Activated CD4-positive, alpha-beta memory T cell treated with anti-CD3 and anti-CD28 coated beads, Interleukin-2, amount 10 ng/mL, durations not matched to agents 7 days and 5 days (primary cell): ENCODE results near the gene CEACAM18. TPM values are rescaled to one million over a fixed set of nuclear protein-coding genes. Genes with fewer than 3 reads are reported as not detected.
"Not testable (repeated sequence)": the region's sequence is repeated elsewhere in the genome, so short reads cannot be mapped to it uniquely, and the experiment has no call there.

Experiments
- CTCF ChIA-PET: fragments of 350-600 bp; sonication (Branson Sonifier 250); formaldehyde crosslinking; loops from one replicate; lab custom pipeline; 2021; ENCODE audit warnings: antibody characterized with exemption, inconsistent platforms; lab: Charles Lee
- POLR2A ChIA-PET: fragments of 350-600 bp; sonication (Branson Sonifier 250); formaldehyde crosslinking; loops from one replicate; lab custom pipeline; 2021; ENCODE audit warnings: antibody characterized with exemption; lab: Charles Lee
- DNase-seq: peaks from one replicate; pipeline ENCODE4 v3.0.0-alpha.2; 2020
- H3K27ac Mint-ChIP-seq: one replicate; pipeline ENCODE4 v1.8.0; 2021; ENCODE audit warnings: mild to moderate bottlenecking, mixed read lengths
- H3K27me3 Mint-ChIP-seq: one replicate; pipeline ENCODE4 v1.8.0; 2021; ENCODE audit warnings: mixed read lengths
- H3K36me3 Mint-ChIP-seq: one replicate; pipeline ENCODE4 v1.8.0; 2021; ENCODE audit warnings: low read depth, mixed read lengths
- H3K4me1 Mint-ChIP-seq: one replicate; pipeline ENCODE4 v1.8.0; 2021; ENCODE audit warnings: mixed read lengths
- H3K4me3 Mint-ChIP-seq: one replicate; pipeline ENCODE4 v1.8.0; 2021; ENCODE audit warnings: mild to moderate bottlenecking, mixed read lengths
- H3K9me3 Mint-ChIP-seq: one replicate; pipeline ENCODE4 v1.8.0; 2021; ENCODE audit warnings: mixed read lengths
- total RNA-seq, 2 experiments: library from RNA; stranded (reverse); gene quantifications; one replicate each; pipeline ENCODE4 v1.2.3, GENCODE V29; 2021

CEACAM18 gene
- total RNA-seq, 2 experiments from 2014 or later = not detected

DNA sequence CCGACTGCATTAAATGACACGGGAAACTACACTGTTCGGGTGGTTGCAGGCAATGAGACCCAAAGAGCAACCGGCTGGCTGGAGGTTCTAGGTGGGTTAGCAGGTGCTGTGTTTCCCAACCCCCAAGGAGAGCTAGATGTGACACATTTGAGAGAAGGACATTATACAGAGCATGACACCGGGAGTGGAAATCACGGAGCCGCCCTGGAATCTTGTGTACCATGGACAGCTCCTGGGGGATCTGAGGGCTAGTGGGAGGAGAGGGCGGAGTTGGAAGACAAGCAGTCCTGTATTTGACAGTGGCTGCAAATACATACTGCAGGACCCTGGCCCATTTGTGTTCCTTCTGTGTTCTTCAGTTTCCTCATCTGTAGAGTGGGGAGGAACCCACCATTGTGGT, 2.3 kb downstream of the CEACAM18 start:
- H3K4me1 Mint-ChIP-seq = no peaks in the 10 kb centered on the region
- POLR2A ChIA-PET = no interaction called here
- CTCF ChIA-PET = no interaction called here
- H3K36me3 Mint-ChIP-seq = no peaks in the 10 kb centered on the region
- no peaks in the 10 kb centered on the region for H3K9me3 Mint-ChIP-seq
- no peak overlapping the region for H3K27ac Mint-ChIP-seq
- H3K27me3 Mint-ChIP-seq = peaks cover 15% of the 10 kb centered on the region
- no peak overlapping the region for H3K4me3 Mint-ChIP-seq
- DNase-seq = no peak

DNA sequence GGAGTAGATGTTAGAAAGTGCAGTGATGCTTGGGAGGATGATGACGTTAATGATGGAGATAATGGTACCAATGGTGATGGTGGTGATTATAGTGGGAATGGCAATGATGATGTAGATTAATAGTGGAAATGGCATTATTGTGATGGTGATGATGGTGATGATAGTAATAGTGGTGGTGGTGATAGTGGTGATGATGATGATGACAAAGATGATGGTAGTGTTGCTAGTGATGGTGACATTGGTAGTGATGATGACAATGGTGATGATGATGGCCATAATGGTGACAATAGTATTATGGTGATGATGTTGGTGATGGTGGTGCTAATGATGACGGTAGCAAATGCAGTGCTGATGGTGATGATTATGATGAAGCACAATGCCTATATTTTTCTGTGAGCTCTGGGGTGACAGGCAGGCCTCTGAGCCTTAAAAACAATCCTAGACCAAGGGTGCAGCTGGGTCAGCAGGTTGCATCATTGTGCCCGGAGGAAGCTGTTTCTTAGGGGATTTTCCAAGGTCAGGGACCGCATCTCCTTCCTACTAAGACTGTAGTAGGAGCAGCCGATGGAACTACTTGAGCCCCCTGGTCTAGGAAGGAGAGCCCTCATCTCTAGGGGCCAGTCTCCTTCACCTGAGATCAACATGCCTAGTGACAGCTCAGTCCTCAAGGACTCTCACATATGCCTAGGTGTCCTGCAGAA, 7.8 kb downstream of the CEACAM18 start:
- no peak for DNase-seq
- no peaks in the 10 kb centered on the region for H3K36me3 Mint-ChIP-seq
- peaks cover 6% of the 10 kb centered on the region for H3K9me3 Mint-ChIP-seq
- peaks cover 9% of the 10 kb centered on the region for H3K27me3 Mint-ChIP-seq
- no peak overlapping the region for H3K4me3 Mint-ChIP-seq
- H3K27ac Mint-ChIP-seq = no peak overlapping the region
- POLR2A ChIA-PET = no interaction called here
- H3K4me1 Mint-ChIP-seq = no peaks in the 10 kb centered on the region
- CTCF ChIA-PET = no interaction called here

DNA sequence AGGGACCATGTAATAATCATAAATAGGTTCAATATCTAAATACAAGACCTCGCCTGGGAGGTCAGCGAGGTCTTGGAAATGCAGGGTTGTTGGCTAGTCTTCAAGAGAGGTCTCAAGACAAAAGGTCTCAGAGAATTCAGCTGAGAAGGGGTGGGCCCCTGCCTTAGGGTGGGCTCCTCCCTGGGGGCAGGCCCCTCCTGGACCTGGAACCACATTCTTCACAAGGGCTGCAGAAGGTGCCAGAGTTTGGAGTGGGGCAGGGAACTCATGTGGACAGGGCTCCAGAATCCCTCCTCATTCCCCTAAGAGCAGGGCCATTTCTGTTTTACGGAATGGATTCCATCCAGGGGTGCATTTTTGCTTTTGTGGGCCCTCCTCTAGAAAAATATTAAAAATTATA, 10.2 kb downstream of the CEACAM18 start:
- ChIA-PET POLR2A (no interaction called here), CTCF (no interaction called here)
- Mint-ChIP-seq H3K36me3 (no peaks in the 10 kb centered on the region), H3K9me3 (peaks cover 12% of the 10 kb centered on the region), H3K4me1 (no peaks in the 10 kb centered on the region), H3K4me3 (no peak overlapping the region), H3K27me3 (peaks cover 16% of the 10 kb centered on the region), H3K27ac (no peak overlapping the region)
- DNase-seq = no peak

DNA sequence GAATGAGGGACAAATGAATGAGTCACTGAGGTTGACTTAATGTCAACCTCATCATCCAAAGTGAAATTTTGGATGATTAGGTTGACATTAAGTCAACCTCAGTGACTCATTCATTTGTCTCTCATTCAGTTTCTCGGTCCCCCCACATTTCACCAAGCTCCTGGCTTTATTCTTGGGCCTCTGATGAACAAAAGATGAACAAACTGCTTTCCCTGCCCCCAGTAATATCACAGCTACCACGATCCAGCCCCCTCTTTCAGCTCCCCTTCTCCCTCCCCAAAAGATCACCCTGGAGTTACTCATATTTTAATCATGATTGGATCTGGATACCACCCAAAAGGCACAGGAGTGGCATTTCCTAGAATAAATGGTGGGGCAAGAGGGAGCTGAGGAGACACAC, 10.8 kb downstream of the CEACAM18 start:
- Mint-ChIP-seq H3K36me3 (no peaks in the 10 kb centered on the region), H3K27me3 (peaks cover 20% of the 10 kb centered on the region), H3K4me3 (no peak overlapping the region), H3K4me1 (no peaks in the 10 kb centered on the region), H3K9me3 (peaks cover 15% of the 10 kb centered on the region), H3K27ac (no peak overlapping the region)
- DNase-seq = no peak
- POLR2A ChIA-PET = no interaction called here
- CTCF ChIA-PET = no interaction called here

DNA sequence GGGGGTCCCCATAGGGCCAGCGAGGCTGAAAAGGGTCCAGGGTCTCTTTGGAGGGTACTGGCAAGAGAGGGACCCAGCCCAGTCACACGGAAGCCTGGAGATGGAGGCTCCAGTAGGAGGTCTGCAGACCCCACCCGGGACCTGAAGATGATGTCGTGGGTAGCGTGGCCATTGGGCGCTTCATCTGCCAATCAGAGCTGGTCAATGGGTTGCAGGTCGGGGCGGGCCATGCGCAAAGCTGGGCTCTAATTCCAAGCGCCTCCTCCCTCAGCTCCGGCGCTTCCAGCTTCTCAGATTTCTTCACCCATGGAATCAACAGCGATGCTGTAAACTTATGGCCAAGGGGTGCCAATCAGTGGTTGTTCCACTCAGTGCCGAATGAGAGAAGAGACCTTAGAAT, 12.3 kb downstream of the CEACAM18 start:
- H3K27ac Mint-ChIP-seq = no peak overlapping the region
- H3K4me3 Mint-ChIP-seq = no peak overlapping the region
- ChIA-PET CTCF (no interaction called here), POLR2A (no interaction called here)
- peaks cover 16% of the 10 kb centered on the region for H3K27me3 Mint-ChIP-seq
- no peak for DNase-seq
- no peaks in the 10 kb centered on the region for H3K36me3 Mint-ChIP-seq
- H3K9me3 Mint-ChIP-seq = peaks cover 15% of the 10 kb centered on the region
- H3K4me1 Mint-ChIP-seq = no peaks in the 10 kb centered on the region

DNA sequence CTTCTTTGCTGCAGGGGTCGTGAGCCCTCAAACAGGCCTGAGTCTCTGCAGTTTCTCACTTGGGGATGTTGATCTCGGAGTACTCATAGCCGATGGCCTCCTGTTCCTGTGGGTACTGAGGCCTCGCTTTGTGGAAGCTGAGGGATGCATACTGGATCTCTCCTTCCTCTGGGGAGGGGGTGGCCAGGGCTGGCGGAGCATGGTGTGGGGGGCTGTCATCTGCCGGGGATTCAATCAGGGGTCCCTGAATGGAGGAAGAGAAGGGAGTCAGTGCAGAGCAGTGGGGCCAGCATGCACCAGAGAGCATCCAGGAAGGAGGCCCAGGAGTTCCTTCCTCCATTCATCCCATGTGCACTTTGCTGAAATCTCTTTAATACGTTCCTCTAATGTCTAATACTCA, 13.2 kb downstream of the CEACAM18 start:
- DNase-seq = no peak
- CTCF ChIA-PET = no interaction called here
- POLR2A ChIA-PET = no interaction called here
- no peaks in the 10 kb centered on the region for H3K4me1 Mint-ChIP-seq
- no peaks in the 10 kb centered on the region for H3K36me3 Mint-ChIP-seq
- no peak overlapping the region for H3K27ac Mint-ChIP-seq
- peaks cover 11% of the 10 kb centered on the region for H3K9me3 Mint-ChIP-seq
- no peak overlapping the region for H3K4me3 Mint-ChIP-seq
- H3K27me3 Mint-ChIP-seq = peaks cover 15% of the 10 kb centered on the region

DNA sequence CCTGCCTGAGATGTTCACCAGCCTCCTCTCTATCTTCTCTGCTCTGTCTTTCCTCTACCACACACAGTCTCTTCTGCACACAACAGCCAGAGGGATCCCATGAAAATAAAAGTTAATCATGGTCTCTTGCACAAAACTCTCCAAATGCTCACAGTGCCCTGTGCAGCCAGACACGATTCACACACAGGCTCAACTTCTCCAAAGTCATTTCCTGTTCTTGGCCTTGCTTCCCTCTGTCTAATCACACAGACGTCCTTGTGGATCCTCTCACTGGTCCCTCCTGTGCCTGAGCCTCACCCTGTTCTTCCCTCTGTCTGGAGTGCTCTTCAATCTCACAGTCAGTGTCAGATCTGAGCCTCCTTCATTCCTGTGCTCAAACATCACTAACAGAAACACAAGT, 15.4 kb downstream of the CEACAM18 start:
- POLR2A ChIA-PET = no interaction called here
- Mint-ChIP-seq H3K4me1 (peaks cover 1% of the 10 kb centered on the region), H3K27me3 (peaks cover 21% of the 10 kb centered on the region), H3K27ac (no peak overlapping the region), H3K4me3 (no peak overlapping the region), H3K9me3 (peaks cover 9% of the 10 kb centered on the region), H3K36me3 (no peaks in the 10 kb centered on the region)
- no peak for DNase-seq
- CTCF ChIA-PET = no interaction called here

DNA sequence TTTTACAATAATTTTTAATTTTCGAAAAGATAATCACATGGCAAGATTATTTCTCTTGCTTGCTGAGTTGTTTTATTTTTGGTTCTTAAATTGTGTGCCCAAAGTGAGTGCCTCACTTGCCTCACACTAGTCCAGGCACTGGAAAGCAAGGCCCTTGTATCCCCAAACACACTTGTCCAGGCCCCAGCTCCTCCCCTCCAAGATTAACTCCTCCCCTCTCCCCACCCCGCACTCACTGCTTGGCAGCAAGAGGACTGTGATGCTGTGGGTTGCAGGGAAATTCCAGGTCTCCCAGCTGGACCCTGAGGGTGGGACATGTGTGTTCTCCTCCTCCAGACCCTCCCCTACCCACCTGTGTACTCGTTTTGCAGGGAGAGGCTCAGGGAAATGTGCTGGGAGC, 19.3 kb downstream of the CEACAM18 start:
- Mint-ChIP-seq H3K36me3 (no peaks in the 10 kb centered on the region), H3K27me3 (peaks cover 21% of the 10 kb centered on the region), H3K4me1 (peaks cover 16% of the 10 kb centered on the region), H3K9me3 (peaks cover 9% of the 10 kb centered on the region), H3K27ac (no peak overlapping the region), H3K4me3 (no peak overlapping the region)
- ChIA-PET CTCF (no interaction called here), POLR2A (no interaction called here)
- no peak for DNase-seq

DNA sequence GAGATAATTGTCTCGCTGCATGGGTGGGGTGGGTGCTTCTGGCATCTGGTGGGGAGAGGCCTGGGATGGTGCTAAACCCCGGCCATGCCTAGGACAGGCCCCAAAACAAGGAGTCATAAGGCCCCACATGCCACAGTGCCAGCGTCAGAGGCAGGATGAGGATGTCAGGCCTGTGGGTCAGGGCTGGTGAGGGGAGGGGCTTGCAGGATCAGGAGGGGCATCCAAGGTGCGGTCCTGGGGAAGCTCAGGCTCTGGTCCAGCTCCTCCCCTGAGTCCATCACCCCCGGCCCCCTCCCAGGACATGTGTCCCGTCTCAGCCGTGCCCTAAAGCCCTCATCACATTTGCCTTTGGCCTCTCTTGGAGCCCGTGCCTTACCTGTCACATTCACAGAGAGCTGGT, 22.6 kb downstream of the CEACAM18 start:
- DNase-seq, H3K27me3 Mint-ChIP-seq, H3K36me3 Mint-ChIP-seq, H3K9me3 Mint-ChIP-seq, CTCF ChIA-PET, POLR2A ChIA-PET: not testable (repeated sequence)
- Mint-ChIP-seq H3K4me3 (peak overlapping the region; percentile 61), H3K27ac (peak overlapping the region; percentile 46), H3K4me1 (peaks cover 23% of the 10 kb centered on the region)

DNA sequence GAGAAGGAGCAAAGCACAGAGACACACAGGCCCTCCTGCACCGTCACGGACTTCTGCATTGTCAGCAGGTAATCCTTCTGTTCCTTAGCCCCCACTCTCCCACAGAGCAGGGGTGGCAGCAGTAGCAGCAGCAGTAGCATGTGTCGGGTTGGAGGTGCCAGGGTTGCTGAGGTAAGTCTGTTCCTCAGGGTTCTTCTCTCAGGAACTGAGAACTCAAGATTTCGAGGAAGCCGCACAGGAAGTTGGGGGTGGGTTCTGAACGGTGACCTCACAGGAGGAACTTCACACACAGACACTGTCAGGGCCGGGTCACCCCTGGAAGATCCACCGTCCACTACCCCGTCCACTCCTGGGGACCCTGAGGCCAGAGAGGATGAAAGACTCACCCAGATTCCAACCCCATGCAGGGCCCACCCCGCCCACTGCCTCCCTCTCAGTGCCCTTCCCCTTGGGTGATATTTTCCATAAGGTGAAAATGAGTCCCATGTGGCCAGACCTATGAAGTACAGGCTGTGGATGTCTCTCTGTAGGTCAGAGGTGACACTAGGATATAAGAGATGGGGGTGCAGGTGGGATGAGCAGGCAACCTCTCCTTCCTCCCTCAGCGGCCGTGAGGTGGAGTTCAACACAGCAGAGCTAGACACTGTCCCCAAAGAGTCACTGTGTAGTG, 23.4 kb downstream of the CEACAM18 start, which contains the start of gene SIGLEC12:
Gene SIGLEC12, minus strand, starts transcription at position 207 of the 670 bp plus-strand sequence. Its CDS starts 67 bp downstream, at position 140.
- Mint-ChIP-seq H3K9me3 (peaks cover 6% of the 10 kb centered on the region), H3K4me1 (peaks cover 23% of the 10 kb centered on the region), H3K4me3 (peak within 1 kb of the TSS; percentile 61), H3K36me3 (no peaks in the 10 kb centered on the region), H3K27ac (peak within 1 kb of the TSS; percentile 46), H3K27me3 (peaks cover 5% of the 10 kb centered on the region)
- peak; percentile 45 for DNase-seq
- ChIA-PET POLR2A (no interaction called here), CTCF (no interaction called here)

DNA sequence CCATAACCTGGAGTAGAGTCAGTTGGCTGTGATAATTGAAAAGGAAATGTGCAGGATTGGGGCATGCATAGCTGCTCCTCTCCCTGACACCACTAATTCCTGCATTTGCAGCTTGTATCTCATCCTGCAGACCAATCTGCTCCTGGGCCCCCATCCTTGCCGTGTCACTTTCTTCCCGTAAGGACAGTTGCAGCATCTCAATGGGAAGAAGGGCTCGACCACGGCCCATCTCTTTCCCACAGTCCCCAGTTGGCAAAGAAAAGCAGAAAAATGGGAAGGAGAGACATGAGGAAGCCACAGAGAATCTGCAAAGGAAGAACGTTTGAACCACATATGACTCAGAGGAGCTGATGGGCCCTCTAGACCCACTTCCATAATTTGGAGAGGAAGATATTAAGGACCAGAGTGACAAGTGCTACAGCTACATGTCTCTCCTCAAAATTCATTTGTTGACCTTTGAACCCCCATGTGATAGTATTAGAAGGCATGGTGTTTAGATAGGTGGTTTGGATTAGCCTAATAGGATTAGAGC, 25.0 kb downstream of the CEACAM18 start:
- ChIA-PET CTCF (interaction anchor here (0.7 kb wide), 1 partner anchor 12 kb away, joined by 3 read pairs; no protein-coding TSS in a partner anchor), POLR2A (no interaction called here)
- Mint-ChIP-seq H3K4me3 (no peak overlapping the region), H3K4me1 (peaks cover 23% of the 10 kb centered on the region), H3K27me3 (peaks cover 2% of the 10 kb centered on the region), H3K27ac (no peak overlapping the region), H3K9me3 (peaks cover 6% of the 10 kb centered on the region), H3K36me3 (no peaks in the 10 kb centered on the region)
- DNase-seq = no peak

DNA sequence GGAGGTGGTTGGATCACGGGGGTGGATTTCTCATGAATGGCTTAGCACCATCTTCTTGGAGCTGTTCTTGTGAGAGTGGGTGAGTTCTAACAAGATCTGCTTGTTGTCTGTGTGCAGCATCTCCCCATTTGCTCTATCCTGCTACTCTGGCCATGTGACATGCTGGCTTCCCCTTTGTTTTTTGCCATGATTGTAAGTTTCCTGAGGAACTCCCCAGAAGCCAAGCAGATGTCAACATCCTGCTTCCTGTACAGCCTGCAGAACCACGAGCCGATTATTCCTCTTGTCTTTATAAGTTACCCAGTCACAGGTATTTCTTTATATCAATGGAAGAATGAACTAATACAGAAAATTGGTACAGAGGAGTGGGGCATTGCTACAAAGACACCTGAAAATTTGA, 25.6 kb downstream of the CEACAM18 start:
- ChIA-PET CTCF (no interaction called here), POLR2A (interaction anchor here (1.5 kb wide), 1 partner anchor 10 kb away, joined by 3 read pairs; no protein-coding TSS in a partner anchor)
- no peak overlapping the region for H3K4me3 Mint-ChIP-seq
- H3K36me3 Mint-ChIP-seq = no peaks in the 10 kb centered on the region
- no peaks in the 10 kb centered on the region for H3K27me3 Mint-ChIP-seq
- H3K27ac Mint-ChIP-seq = no peak overlapping the region
- no peak for DNase-seq
- H3K4me1 Mint-ChIP-seq = peaks cover 21% of the 10 kb centered on the region
- peaks cover 6% of the 10 kb centered on the region for H3K9me3 Mint-ChIP-seq

DNA sequence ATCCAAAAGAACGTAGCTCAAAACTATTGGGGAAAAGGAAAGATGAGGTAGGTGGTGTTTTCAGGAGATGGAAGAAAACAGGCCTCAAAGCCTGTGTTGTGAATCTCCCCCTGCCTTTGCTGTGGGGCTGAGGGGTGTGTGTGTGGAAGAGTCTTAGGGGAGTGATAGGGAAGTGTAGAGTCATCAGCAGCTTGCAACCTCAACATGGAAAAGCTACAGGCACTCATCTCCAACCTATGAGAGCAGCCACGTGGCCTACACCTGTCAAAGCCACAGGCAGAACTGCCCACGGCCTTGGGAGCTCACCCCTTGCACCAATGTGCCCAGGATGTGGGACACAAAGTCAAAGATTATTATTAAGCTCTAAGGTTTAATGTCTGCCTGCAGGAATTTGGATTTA, 27.6 kb downstream of the CEACAM18 start:
- Mint-ChIP-seq H3K4me3 (no peak overlapping the region), H3K4me1 (peaks cover 21% of the 10 kb centered on the region), H3K36me3 (no peaks in the 10 kb centered on the region), H3K9me3 (peaks cover 6% of the 10 kb centered on the region), H3K27me3 (peaks cover 2% of the 10 kb centered on the region), H3K27ac (no peak overlapping the region)
- no peak for DNase-seq
- CTCF ChIA-PET = interaction anchor here (1.1 to 1.5 kb wide), 2 partner anchors 33 to 88 kb away, joined by 3 to 5 read pairs; partner anchors contain the start of gene SIGLEC10
- POLR2A ChIA-PET = no interaction called here
